ENCODE measurements around the gene ATOX1. TPM values are rescaled to one million over a fixed set of nuclear protein-coding genes. Genes with fewer than 3 reads are reported as not detected.

ATOX1 gene
- total and polyA plus RNA-seq, 9 donors, result 23.0 to 86.6 (median 52.9) TPM

GRCh38 chr5:151771259-151772028, 13.0 kb upstream of the ATOX1 start, which contains the start of gene G3BP1:
TSS of gene G3BP1 (plus strand) at chr5:151771954. CDS start at chr5:151786621, 14,667 bp downstream.
- WGBS, 3 donors, result 0 to 1% (median 0%) methylated on average over 41 to 49 of the region's 49 CpGs
- peak; percentile 78 for TF ChIP-seq EP300 (IDR thresholded peaks at IDR 0.05)
- TF ChIP-seq CTCF (IDR thresholded peaks at IDR 0.05), result peak; percentile 33 to 69 (median 47)
- peak; percentile 98 for TF ChIP-seq POLR2A (IDR thresholded peaks at IDR 0.05)
- H3K36me3 ChIP-seq, result no peaks in the 10 kb centered on the region
- intact Hi-C loops (cut with DNase I), result no loop called here
- H3K27ac ChIP-seq, result peak within 1 kb of the TSS; percentile 78 to 100
- H3K4me1 ChIP-seq (ENCODE audit: insufficient read depth), result peaks cover 4% of the 10 kb centered on the region
- no peaks in the 10 kb centered on the region for H3K27me3 ChIP-seq
- H3K4me3 ChIP-seq, result peak within 1 kb of the TSS; percentile 92
- H3K9me3 ChIP-seq, result no peaks in the 10 kb centered on the region
- peak; percentile 99 to 100 (median 100) for DNase-seq

- Histone ChIP-seq H3K36me3 (no peaks in the 10 kb centered on the region), H3K4me1 (ENCODE audit: insufficient read depth) (peaks cover 4% of the 10 kb centered on the region), H3K4me3 (peak overlapping the region; percentile 57), H3K27me3 (no peaks in the 10 kb centered on the region), H3K27ac (peak overlapping the region; percentile 78 to 100), H3K9me3 (no peaks in the 10 kb centered on the region)
- peak; percentile 79 to 88 (median 83) for DNase-seq
- TF ChIP-seq EP300 (IDR thresholded peaks at IDR 0.05), result no peak
- no peak for TF ChIP-seq POLR2A (IDR thresholded peaks at IDR 0.05)
- no peak for TF ChIP-seq CTCF (IDR thresholded peaks at IDR 0.05)
- WGBS, 3 donors, result 0 to 2% (median 2%) methylated on average over 64 to 75 of the region's 75 CpGs
- intact Hi-C loops (cut with DNase I), result no loop called here
Measured at GRCh38 chr5:151770383-151771258, 12.2 kb upstream of the ATOX1 start.

- H3K4me3 ChIP-seq, result no peak overlapping the region
- no peak for TF ChIP-seq CTCF (IDR thresholded peaks at IDR 0.05)
- TF ChIP-seq EP300 (IDR thresholded peaks at IDR 0.05), result no peak
- TF ChIP-seq POLR2A (IDR thresholded peaks at IDR 0.05), result no peak
- no peaks in the 10 kb centered on the region for H3K4me1 ChIP-seq (ENCODE audit: insufficient read depth)
- H3K27ac ChIP-seq, result no peak overlapping the region
- intact Hi-C loops (cut with DNase I), result no loop called here
- no peaks in the 10 kb centered on the region for H3K27me3 ChIP-seq
- H3K36me3 ChIP-seq, result no peaks in the 10 kb centered on the region
- DNase-seq, result no peak
- no peaks in the 10 kb centered on the region for H3K9me3 ChIP-seq
Measured at GRCh38 chr5:151766975-151767374, 8.5 kb upstream of the ATOX1 start.

- intact Hi-C loops (cut with DNase I), result no loop called here
- Histone ChIP-seq H3K27ac (no peak overlapping the region), H3K4me1 (ENCODE audit: insufficient read depth) (no peaks in the 10 kb centered on the region), H3K9me3 (no peaks in the 10 kb centered on the region), H3K4me3 (no peak overlapping the region), H3K27me3 (no peaks in the 10 kb centered on the region), H3K36me3 (no peaks in the 10 kb centered on the region)
- TF ChIP-seq EP300 (IDR thresholded peaks at IDR 0.05), result no peak
- no peak for TF ChIP-seq CTCF (IDR thresholded peaks at IDR 0.05)
- DNase-seq, result no peak
Measured at GRCh38 chr5:151764801-151765200, 6.4 kb upstream of the ATOX1 start.
